ENCODE data around the gene KCNE2.

KCNE2 gene

DNA sequence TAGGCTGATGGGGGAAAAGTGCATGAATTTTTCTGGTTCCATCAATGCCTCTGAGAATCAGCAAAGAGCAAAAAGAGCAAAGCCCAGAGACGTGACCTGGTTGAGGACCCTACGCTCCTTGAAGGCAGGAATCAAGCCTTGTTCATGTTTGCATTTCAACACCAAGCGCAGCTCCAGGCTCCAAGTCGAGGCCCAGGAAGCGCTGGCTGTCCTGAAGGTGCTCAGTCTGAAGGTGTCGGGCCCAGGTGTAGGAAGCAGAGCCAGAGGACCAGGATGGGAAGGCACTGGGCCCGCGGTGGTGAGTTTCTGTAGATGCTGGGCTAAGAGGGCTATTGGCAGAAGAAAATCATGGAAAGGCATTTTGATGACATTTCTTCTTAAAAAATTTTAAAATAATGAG lies 25.6 kb upstream of the KCNE2 start:
- TF ChIP-seq GABPA (IDR thresholded peaks at IDR 0.05; ENCODE audit: low read depth), result no peak
- no peak for TF ChIP-seq SPI1 (IDR thresholded peaks at IDR 0.05; ENCODE audit: borderline replicate concordance, low read depth)
- TF ChIP-seq CTCF (IDR thresholded peaks at IDR 0.05; ENCODE audit: insufficient read depth, low read length), result no peak
- no peak for TF ChIP-seq POLR2AphosphoS5 (IDR thresholded peaks at IDR 0.05; ENCODE audit: low read depth)
- TF ChIP-seq, protein P1, sequence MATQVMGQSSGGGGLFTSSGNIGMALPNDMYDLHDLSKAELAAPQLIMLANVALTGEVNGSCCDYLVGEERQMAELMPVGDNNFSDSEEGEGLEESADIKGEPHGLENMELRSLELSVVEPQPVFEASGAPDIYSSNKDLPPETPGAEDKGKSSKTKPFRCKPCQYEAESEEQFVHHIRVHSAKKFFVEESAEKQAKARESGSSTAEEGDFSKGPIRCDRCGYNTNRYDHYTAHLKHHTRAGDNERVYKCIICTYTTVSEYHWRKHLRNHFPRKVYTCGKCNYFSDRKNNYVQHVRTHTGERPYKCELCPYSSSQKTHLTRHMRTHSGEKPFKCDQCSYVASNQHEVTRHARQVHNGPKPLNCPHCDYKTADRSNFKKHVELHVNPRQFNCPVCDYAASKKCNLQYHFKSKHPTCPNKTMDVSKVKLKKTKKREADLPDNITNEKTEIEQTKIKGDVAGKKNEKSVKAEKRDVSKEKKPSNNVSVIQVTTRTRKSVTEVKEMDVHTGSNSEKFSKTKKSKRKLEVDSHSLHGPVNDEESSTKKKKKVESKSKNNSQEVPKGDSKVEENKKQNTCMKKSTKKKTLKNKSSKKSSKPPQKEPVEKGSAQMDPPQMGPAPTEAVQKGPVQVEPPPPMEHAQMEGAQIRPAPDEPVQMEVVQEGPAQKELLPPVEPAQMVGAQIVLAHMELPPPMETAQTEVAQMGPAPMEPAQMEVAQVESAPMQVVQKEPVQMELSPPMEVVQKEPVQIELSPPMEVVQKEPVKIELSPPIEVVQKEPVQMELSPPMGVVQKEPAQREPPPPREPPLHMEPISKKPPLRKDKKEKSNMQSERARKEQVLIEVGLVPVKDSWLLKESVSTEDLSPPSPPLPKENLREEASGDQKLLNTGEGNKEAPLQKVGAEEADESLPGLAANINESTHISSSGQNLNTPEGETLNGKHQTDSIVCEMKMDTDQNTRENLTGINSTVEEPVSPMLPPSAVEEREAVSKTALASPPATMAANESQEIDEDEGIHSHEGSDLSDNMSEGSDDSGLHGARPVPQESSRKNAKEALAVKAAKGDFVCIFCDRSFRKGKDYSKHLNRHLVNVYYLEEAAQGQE (IDR thresholded peaks at IDR 0.05; ENCODE audit: insufficient replicate concordance, low read depth), result no peak
- no peak overlapping the region for H3K27ac ChIP-seq (replicated peaks)
- H3K4me3 ChIP-seq (replicated peaks; ENCODE audit: insufficient read depth, low read length), result no peak overlapping the region
- no peaks in the 10 kb centered on the region for H3K27me3 ChIP-seq (ENCODE audit: insufficient read depth, poor library complexity, severe bottlenecking)
- DNase-seq (ENCODE audit: low read depth in 1 of 2, low spot score in 1 of 2), result no peak

DNA sequence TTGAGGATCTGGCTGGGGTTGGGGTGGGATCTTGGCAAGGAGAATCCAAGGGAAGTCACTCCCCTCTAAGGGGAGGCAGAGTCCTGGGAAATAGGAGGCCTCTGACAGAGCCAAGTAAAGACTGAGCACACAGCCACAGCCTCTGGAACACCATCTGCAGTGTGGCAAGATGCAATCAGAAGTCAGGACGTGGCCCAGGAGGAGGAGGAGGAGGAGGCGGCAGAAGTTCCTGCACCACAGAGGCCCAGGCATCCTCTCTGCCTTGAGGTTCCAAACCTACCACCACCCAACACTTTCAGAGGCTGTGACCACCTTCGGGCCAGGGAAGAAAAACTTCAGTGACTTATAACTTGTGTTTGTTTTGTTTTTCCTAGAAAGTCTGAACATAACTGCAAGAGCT lies 23.7 kb upstream of the KCNE2 start:
- Histone ChIP-seq H3K27me3 (ENCODE audit: insufficient read depth, poor library complexity, severe bottlenecking) (no peaks in the 10 kb centered on the region), H3K27ac (replicated peaks) (no peak overlapping the region), H3K4me3 (replicated peaks; ENCODE audit: insufficient read depth, low read length) (no peak overlapping the region)
- TF ChIP-seq, protein P1 (IDR thresholded peaks at IDR 0.05; ENCODE audit: insufficient replicate concordance, low read depth), result no peak
- TF ChIP-seq CTCF (IDR thresholded peaks at IDR 0.05; ENCODE audit: insufficient read depth, low read length) (no peak), SPI1 (IDR thresholded peaks at IDR 0.05; ENCODE audit: borderline replicate concordance, low read depth) (no peak), POLR2AphosphoS5 (IDR thresholded peaks at IDR 0.05; ENCODE audit: low read depth) (no peak), GABPA (IDR thresholded peaks at IDR 0.05; ENCODE audit: low read depth) (no peak)
- DNase-seq (ENCODE audit: low read depth in 1 of 2, low spot score in 1 of 2), result no peak

- Histone ChIP-seq H3K4me3 (replicated peaks; ENCODE audit: insufficient read depth, low read length) (no peak overlapping the region), H3K27me3 (ENCODE audit: insufficient read depth, poor library complexity, severe bottlenecking) (no peaks in the 10 kb centered on the region), H3K27ac (replicated peaks) (no peak overlapping the region)
- DNase-seq (ENCODE audit: low read depth in 1 of 2, low spot score in 1 of 2), result no peak
- TF ChIP-seq GABPA (IDR thresholded peaks at IDR 0.05; ENCODE audit: low read depth) (no peak), SPI1 (IDR thresholded peaks at IDR 0.05; ENCODE audit: borderline replicate concordance, low read depth) (no peak), CTCF (IDR thresholded peaks at IDR 0.05; ENCODE audit: insufficient read depth, low read length) (no peak), POLR2AphosphoS5 (IDR thresholded peaks at IDR 0.05; ENCODE audit: low read depth) (no peak)
- TF ChIP-seq, protein P1 (IDR thresholded peaks at IDR 0.05; ENCODE audit: insufficient replicate concordance, low read depth), result no peak
Measured at GRCh38 chr21:34342476-34342875, 21.3 kb upstream of the KCNE2 start.
